GM19372 (cell line): ENCODE data around the gene MBP.

Experiments used
- ATAC-seq: cut with Tn5 transposase; IDR thresholded peaks from one replicate; pipeline ENCODE4 v1.9.1; 2021; ENCODE audit warnings: mild to moderate bottlenecking, low read depth, moderate library complexity; ENCODE audit not compliant: unreplicated experiment

MBP gene

DNA sequence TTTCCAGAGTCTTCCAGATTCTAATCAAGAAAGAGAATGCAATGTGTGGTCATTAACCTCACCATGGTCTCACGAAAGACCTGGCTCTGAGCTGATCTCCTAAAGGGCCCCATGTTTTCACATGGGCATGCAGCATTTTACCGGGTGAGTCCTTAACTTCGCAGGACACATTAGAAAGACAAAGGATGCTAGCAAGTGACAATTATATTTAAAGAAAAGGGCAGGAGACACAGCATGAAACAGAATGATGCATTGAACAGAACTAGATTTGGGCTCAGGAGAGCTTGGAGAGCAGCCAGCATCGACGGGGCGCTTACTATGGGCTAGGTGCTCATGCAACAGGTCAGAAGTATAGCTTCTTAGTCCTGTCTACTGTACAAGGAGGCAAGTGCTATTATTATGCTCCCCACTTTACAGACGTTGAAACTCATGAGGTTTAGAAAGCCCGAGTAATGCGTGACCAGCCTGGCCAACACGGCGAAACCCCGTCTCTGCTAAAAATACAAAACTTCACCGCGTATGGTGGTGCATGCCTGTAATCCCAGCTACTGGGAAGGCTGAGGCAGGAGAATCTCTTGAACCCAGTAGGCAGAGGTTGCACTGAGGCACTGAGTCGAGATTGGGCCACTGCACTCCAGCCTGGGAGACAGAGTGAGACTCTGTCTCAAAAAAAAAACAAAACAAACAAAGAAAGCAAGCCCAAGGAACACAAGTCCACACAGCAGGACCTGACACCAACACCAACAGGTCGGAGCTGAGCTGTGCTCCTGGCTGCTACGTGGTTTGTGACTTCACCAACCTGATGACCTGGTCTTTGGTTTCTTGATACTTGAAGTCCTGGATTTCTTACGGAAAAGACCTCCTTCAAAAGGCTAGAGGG, 16.1 kb downstream of the MBP start:
- ATAC-seq, result no peak

DNA sequence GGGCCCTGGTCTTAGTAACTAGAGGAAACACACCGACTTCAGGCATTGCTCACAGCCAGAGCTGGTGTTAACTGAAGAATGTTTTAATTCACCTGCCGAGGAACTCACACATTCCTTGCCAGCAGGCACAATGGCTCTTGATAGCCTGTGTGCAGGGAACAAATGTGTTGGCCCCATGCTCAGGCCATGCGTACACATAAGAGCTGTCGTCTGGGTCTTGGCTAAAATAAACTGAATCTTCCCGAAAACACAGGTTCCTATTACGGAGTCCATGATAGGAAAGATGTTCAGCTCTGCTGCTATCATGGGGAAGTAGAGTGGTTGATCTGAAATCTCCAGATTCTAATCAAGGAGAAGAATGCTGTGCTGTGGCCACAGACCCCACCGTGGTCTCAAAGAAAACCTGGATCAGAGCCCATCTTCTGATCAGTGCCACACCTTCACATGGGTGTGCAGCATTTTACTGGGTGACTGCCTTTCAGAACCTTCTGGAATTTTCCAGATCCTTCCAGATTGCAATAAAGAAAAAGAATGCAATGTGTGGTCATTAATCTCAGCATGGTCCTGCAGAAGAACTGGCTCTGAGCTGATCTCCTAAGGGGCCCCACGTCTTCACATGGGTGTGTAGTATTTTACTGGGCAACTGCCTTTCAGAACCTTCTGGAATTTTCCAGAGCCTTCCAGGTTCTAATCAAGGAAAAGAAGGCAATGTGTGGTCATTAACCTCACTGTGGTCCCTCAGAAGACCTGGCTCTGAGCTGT, 17.2 kb downstream of the MBP start:
- peak; percentile 1 for ATAC-seq

DNA sequence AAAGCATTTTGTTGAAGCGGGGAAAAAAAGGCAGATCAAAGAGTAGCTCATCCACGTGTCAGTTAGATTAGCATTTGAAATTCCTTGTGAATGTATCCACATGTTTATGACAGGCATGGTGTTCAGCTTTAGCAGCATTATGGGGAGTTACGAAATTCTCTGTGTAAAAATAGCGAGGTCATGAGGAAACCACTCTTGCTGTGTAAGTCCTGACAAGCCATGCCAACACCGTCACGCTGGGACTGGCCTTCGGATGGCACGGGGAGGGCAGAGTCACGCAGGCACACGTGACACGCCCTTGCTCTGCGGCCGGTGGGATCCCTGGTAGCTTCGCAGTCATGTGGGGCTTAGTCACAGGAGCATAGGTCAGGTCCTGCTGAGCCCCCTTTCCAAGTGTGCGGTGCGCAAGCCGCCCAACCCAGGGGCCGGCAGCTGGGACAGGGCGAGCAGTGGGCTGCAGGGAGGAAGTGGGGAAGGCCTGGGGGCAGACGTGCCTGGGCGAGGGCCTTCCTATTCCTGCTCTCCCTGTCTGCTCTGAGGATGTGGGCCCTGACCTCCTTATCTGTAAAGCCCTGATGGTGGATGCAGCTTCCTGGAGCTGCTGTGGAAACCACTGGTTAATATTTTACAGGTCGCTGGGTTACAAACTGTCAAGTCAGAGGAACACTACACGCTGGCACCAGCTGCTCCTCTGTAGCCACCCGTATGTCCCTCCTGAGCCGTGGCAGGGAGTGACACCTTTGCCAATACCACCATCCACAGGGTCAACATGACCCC, 18.0 kb downstream of the MBP start:
- peak; percentile 93 for ATAC-seq

DNA sequence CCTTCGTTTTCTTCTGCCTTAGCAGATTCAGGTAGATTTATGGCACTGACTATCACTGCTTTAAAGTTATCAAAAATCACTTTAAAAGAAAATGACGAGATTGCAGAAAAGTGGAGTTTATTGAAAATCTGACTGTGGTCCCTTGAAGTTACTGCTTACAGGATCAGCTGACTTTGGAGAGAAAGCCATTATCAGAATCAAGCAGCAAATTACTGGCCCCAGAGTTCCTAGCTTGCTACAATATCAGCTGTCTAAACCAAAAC, 18.5 kb downstream of the MBP start:
- no peak for ATAC-seq

DNA sequence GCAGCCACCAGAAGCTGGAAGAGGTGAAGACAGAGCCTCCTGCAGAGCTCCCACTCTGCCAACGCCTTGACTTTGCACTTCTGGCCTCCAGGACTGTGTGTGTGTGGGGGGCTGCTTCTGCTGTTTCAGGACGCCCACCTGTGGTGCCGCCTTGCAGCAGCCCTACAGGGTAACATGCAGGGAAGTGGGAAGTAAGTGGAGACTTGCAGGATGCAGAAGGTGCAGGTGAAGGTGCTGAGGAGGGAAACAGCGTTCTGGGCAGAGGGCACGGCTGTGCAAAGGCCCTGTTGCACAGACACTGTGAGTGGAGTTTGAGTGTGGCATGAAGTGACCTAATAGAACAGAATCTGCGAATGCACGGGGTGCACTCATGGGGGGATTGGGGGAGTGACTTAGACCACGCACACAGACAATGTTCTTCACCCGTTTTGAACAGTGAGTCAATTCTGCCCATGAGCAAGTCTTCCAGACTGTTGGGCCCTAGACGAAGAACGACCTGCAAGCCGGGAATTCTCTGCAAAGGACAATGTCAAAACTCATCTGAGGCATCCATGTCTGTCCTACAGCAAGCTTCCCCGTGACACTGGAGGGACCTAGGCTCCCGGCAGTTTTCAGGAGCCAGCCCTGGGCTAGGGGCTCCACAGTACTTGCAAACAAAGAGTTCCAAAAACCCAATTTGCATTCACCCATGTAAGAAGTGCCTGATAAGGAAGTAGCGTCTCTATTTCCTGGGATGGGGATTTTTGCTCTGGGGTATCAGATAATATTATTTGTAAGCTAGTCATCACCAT, 19.0 kb downstream of the MBP start:
- no peak for ATAC-seq

DNA sequence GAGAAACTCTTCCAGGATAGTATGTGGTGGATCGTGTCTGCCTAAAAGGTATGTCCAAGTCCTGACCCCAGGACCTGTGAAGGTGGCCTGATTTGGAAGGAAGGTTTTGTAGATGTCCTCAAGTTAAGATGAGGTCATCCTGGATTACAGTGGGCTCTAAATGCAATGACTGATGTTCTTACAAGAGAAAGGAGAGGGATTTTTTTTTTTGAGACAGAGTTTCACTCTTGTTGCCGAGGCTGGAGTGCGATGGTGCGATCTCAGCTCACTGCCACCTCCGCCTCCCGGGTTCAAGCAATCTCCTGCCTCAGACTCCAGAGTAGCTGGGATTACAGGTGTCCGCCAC, 19.9 kb downstream of the MBP start:
- no peak for ATAC-seq

DNA sequence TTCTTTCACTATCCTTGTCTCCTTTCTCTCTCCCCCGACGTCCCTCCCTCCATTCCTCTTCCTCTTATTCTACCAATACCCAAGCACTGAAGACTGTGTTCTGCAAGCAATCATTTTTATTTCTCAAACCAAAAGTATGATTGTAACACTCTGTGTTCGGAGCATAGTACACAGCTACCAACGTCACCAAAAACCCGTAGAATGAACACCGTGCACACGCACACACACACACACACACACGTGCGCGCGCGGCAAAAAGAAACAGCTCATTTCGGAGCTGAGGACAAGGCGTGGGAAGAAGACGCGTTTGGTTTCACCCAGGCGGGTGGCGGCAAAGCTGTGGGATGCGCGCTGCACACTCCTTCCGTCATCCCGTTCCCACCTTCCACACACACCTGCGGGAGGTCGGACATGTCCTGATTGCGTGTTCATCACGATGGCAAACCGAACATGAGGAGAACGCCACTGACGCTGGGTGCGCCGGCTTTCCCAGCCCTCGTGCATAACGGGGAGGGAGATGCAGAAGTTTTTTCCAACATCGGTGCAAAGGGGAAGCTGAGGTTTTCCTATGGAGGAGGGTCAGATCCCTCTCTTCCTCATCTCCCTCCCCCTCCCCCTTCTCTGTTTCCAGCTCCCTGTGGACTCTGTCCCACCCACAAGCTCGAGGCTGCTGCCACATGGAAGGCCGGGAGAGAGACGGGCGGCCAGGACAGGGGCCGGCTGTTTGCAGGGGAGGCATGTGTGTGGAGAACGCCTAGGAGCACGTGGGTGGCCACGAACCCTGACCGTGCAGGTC, 20.4 kb downstream of the MBP start:
- ATAC-seq, result no peak

DNA sequence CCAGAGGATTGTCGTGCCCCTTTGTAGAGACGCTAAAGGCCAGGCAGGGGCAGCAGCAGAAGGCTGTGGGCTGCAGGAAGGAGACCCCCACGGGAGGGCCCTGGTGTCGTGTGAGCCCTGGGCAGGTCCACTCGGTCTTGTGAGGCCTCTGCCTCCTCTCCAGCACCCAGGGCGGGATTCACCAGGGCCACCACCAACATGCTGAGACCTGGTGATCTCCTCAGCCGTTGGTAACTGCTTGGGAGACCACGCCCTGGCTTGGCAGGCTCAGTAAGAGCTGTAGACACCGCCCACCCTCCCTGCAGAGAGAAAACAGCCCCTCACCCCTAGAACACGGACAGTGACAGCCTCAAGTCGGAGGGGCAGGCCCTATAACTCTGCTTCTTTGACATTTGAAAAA, 21.1 kb downstream of the MBP start:
- no peak for ATAC-seq

DNA sequence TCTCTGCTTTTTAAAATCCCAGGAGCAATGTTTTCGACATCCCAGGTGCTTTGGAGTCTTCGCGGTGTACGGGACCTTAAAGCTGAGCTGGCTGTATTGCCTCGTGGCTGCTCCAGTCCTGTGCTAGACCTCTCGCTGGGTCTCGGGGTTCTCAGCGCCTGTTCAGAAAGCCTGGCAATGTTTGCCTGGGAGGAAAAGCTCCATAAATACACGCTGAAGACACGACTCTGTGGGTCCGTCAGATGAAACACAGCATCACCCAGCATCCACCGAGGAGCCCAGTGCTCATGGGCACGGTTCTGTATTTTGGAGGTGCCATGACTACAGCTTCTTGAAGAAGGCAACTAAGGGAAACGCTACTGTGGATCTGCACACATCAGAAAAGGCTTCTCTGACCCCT, 21.6 kb downstream of the MBP start:
- ATAC-seq, result no peak

DNA sequence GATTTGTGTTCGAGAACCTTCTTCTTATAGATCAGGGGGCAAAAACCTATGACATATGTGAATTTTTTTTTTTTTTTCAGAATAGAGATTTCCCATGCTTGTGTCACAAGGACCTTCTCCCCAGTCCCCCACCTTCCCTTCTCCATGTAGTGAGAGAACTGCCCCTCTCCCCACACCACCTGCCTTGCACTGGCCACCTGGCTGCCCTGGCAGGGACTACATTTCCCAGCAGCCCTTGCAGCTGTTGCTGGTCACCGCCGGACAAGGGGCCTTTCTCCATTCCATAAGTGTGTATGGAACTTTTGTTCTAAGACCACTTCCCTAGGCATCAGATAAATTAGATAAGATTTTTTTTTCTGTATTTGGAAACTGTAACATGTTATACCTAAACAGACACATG, 22.2 kb downstream of the MBP start:
- ATAC-seq, result no peak

DNA sequence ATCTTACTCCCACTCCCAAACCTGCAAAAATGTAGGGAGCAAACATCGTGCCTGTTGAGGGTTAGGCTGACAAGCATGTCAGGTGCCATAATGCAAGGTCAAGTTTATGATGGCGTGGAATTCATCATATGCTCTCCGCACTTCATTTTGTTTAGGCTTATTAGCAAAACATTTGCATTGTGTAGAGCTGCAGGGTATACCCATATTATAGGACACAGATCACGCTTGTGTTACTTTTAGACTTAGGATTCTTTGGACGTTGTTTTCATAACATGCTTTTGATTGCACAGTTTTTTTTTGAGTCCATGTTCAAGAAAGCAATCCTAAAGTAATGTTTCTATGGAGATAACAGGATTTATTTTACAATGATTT, 22.9 kb downstream of the MBP start:
- no peak for ATAC-seq

DNA sequence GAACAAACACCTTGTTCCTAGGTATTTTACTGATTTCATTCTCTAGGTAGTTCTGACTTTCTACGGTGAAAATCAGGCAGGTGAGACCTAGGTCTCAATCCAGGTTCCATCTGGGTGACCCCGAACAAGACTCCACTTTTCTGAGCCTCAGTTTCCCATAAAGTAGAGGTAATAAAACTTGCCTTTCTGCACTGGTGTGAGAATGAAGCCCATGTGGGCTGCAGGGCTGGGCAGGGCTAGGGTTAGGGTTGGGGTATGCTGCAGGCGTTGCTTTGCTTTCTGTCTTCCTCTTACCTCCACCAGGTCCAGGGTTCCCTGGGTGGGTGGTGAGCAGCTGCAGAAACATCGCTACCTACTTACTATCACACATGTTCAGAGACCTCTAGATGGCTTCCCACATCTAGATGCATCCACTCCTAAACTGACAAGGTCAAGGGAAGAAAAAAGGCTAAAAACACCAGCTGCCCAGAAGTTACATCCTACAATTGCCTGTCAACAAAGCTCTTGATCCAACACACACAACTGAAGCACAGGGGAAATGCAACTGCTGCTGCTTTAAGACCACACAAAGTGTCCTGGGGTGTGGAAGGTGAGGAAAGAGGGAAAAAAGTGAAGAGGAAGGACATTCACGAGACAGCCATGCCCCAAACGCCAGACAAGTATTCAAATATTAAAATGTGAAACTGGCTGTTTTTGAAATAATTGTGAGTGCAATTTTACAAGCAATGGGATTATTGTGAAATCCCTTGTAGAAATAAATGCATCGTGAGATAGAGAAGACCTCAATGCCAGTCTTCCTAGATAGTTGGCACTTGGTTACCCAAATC, 23.5 kb downstream of the MBP start:
- no peak for ATAC-seq

DNA sequence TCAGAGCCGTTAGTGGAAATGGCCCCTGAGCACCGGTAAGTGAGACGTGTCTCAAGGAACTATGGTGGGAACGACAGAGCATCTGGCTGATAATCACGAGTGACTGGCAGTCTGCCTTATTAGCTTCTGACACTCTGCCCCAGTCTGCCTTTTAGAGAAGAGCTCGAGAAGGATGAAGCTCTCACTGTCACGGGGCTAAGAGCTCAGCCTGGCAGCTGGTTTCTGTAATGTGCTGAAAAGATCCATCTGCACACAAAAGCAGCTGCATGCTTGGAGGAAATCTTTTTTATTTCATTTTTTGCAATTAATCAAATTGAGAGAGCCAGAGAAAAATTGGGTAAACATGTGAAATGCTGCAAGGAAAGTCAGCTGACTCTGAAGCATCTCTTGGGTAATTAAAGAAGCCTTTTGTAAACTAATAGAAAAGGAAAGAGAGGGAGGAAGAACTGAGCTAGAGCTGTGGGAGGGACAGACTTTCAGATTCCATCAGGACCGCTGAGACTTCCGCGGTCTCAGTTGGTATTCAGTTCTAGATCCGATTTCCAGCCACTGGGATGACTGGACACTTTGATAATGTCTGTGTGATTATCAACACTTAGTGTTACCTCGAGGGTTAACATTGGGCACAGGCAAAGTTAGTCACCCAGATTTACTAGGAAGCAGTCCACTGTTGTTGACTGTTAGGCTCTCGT, 24.4 kb downstream of the MBP start:
- ATAC-seq, result peak; percentile 33

DNA sequence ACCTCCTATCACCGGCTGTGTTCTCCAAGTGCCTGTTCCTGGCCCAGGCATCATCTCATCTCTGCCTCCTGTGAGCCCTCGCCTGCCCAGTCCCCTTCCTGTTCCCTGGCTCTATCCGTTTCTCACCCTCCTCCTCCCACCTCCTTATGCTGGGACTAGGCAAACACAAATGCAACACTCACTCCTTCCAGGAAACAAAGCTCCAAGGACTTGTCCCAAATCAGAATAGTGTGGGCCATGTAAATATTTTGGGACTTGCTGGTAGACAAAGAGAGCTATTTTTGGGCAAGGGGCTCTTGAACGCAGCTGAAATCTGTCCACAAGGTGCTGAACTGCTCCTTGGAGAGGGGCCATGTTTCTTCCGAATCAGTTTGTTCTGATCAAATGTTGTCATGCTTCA, 25.3 kb downstream of the MBP start:
- no peak for ATAC-seq

DNA sequence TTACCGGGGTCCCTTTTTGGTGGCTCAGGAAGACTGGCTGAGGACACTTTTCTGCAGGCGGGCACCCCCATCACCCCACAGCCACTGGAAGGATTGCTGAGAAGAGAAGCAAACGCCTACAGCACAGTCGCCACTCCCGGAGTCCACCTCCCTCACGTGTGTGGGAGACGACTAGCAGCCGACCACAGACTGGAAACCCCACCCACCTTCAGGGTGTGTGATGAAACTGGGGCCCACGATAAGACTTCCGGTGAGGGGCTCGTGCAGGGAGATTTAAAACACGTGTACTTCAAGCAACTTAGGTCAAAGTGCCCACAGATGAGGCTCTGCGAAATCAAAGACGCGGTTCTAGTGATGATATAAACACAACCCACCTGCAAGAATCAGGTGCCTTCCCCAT, 26.3 kb downstream of the MBP start:
- ATAC-seq, result no peak

DNA sequence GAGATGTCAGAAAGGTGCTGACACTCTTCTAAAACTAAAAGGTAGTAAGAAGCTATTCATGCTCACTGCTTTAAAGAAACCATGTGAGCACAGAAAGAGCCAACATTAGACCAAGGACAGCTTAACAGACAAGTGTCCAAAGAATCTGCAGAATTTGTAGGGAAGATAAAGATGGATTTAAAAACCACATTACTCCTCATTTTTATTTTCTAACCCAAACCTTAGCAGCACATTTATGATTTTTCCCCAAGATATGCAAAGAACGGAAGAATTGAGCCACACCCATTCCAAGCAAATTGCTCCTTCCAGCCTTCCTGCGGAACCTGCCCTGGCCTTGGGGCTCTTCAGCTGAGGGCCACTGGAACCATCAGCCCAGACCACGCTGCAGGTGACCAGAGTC, 26.9 kb downstream of the MBP start:
- ATAC-seq, result no peak

DNA sequence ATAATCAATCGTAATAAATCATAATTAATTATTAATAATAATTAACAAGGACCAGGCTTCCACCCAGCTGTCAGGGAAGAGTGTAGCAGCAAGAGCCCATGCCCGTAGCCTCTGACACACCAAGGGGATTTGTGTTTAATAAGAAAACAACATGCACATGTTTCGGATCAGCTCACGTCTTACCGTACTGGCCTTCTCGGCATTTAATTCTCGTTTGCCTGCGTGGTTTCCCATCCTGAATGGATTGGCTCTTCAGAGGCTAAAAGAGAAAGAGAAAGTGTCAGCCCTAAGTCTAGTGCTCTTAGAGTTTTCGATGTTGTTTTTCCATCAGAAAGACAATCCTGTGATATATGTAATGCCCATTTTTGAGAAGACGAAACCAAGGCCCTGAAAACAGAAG, 27.6 kb downstream of the MBP start:
- no peak for ATAC-seq

DNA sequence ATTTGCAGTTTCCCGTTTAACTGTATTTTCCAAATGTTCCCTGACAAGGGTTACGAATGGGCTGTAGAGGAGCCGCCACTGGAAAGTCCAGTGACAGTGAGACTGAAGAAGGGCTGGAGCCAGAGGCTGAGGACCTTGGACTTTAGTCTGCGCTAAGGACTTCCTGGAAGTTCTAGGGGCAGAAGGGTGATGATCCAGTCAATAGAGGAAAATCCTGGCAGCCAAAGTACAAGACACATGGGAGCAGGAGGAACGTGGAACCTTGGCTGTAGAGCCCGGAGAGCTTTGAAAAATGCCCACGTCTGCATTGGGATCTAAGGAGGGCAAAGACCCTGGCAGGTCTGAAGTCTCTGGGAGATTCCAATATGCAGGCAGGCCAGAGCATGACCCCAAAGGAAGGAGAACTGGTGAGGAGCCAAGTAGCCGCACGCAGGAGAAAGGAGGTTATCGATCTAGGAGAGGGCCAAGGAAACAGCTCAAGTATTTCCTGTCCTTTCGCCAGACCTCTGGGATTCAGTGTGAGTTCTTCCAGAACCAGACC, 28.5 kb downstream of the MBP start:
- no peak for ATAC-seq
